Nephron progenitor cell (in vitro differentiated cells): ENCODE measurements around the gene DKKL1.

Experiments used
- DNase-seq: peaks from one replicate; pipeline ENCODE4 v3.0.0; 2021
- H3K27ac Mint-ChIP-seq: 2 replicates; pipeline ENCODE4 v1.8.0; 2021; ENCODE audit warnings: mild to moderate bottlenecking, moderate library complexity, mixed read lengths
- H3K27me3 Mint-ChIP-seq: 2 replicates; pipeline ENCODE4 v1.8.0; 2021; ENCODE audit warnings: mild to moderate bottlenecking, low read depth, mixed read lengths; ENCODE audit not compliant: poor library complexity
- H3K36me3 Mint-ChIP-seq: 2 replicates; pipeline ENCODE4 v1.8.0; 2021; ENCODE audit warnings: low read depth, mixed read lengths
- H3K4me1 Mint-ChIP-seq: 2 replicates; pipeline ENCODE4 v1.8.0; 2021; ENCODE audit warnings: mixed read lengths
- H3K4me3 Mint-ChIP-seq: 2 replicates; pipeline ENCODE4 v1.8.0; 2021; ENCODE audit warnings: mild to moderate bottlenecking, moderate library complexity, mixed read lengths
- H3K9me3 Mint-ChIP-seq: 2 replicates; pipeline ENCODE4 v1.8.0; 2021; ENCODE audit warnings: mild to moderate bottlenecking, moderate library complexity, mixed read lengths
- CTCF ChIP-seq: fragments of 200-600 bp; sonication (generic); IDR thresholded peaks from 2 replicates; pipeline ENCODE4 v1.5.0; 2021; ENCODE audit warnings: antibody characterized with exemption

Gene DKKL1

DNA sequence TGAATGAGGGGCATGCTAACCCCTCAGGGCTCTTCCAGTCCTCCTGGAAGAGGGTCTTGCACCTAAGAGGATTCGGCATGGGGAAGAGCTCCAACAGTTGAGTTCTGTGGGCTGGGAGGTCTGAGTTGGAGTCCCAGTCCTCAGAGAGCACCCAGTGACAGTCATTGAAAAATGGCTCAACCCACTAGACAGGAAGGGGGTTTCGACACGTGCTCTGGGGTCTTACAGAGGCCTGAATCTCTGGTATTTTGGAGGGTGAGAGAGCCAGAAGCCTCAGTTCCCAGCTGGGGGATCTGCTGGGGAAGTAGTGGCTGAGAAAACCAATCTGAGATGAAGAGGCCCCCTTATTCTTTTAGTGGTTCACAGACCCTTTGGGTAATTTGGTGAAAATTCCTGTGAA is 50.6 kb downstream of the DKKL1 start:
- H3K4me3 Mint-ChIP-seq = no peak overlapping the region
- no peak for TF ChIP-seq CTCF
- no peak for DNase-seq
- peaks cover 74% of the 10 kb centered on the region for H3K4me1 Mint-ChIP-seq
- H3K9me3 Mint-ChIP-seq = no peaks in the 10 kb centered on the region
- H3K27ac Mint-ChIP-seq = peak overlapping the region; percentile 45
- H3K36me3 Mint-ChIP-seq = no peaks in the 10 kb centered on the region
- peaks cover 22% of the 10 kb centered on the region for H3K27me3 Mint-ChIP-seq

DNA sequence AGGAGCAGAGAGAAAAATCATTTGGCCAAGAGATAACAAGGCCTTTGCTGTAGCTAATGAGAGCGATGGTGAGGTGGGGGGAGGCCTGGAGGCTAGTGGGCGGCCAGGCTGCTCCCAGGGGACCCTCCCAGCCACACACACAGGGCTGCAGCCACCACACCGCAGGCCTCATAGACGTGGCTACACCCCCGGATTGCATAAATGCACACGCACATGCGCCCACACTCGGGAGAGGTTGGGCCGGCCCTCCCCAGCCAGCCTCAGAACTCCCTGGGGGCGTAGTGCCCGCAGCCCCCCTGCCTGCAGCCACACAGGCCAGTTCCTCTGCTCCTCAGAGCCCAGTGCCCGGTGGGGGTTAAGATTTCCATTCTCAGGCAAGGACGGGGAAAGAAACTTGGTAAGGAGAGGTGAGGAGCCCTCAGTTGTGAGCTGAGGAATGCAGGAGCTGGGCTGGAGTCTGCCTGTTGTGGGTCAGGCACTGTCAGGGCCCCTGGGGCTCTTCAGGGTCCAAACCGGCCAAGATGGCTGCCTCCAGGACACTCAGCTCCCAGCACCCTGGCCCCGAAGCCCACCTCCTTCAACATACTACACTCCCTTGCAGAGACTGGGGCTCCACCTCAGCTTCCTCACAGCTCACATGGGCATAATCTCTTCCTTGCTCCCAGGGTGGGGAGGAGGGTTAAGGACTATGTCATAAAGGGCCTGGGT is 51.6 kb downstream of the DKKL1 start:
- no peak overlapping the region for H3K27ac Mint-ChIP-seq
- H3K36me3 Mint-ChIP-seq = no peaks in the 10 kb centered on the region
- H3K27me3 Mint-ChIP-seq = peaks cover 32% of the 10 kb centered on the region
- H3K4me1 Mint-ChIP-seq = peaks cover 74% of the 10 kb centered on the region
- TF ChIP-seq CTCF = no peak
- no peak for DNase-seq
- no peak overlapping the region for H3K4me3 Mint-ChIP-seq
- no peaks in the 10 kb centered on the region for H3K9me3 Mint-ChIP-seq

- no peak for DNase-seq
- H3K27ac Mint-ChIP-seq = no peak overlapping the region
- no peak for TF ChIP-seq CTCF
- H3K4me3 Mint-ChIP-seq = no peak overlapping the region
- H3K27me3 Mint-ChIP-seq = peaks cover 37% of the 10 kb centered on the region
- H3K4me1 Mint-ChIP-seq = peaks cover 79% of the 10 kb centered on the region
- no peaks in the 10 kb centered on the region for H3K36me3 Mint-ChIP-seq
- H3K9me3 Mint-ChIP-seq = no peaks in the 10 kb centered on the region
These were observed 52.1 kb downstream of the DKKL1 start for GRCh38 chr19:49415810-49416200.

GRCh38 chr19:49417088-49417487 is 53.4 kb downstream of the DKKL1 start:
- no peak overlapping the region for H3K27ac Mint-ChIP-seq
- no peak overlapping the region for H3K4me3 Mint-ChIP-seq
- no peak for DNase-seq
- H3K4me1 Mint-ChIP-seq = peaks cover 78% of the 10 kb centered on the region
- no peaks in the 10 kb centered on the region for H3K9me3 Mint-ChIP-seq
- H3K36me3 Mint-ChIP-seq = no peaks in the 10 kb centered on the region
- no peak for TF ChIP-seq CTCF
- peaks cover 50% of the 10 kb centered on the region for H3K27me3 Mint-ChIP-seq

GRCh38 chr19:49418511-49418910 is 54.8 kb downstream of the DKKL1 start:
- DNase-seq = no peak
- H3K9me3 Mint-ChIP-seq = no peaks in the 10 kb centered on the region
- no peak for TF ChIP-seq CTCF
- H3K27me3 Mint-ChIP-seq = peaks cover 64% of the 10 kb centered on the region
- peaks cover 73% of the 10 kb centered on the region for H3K4me1 Mint-ChIP-seq
- no peak overlapping the region for H3K4me3 Mint-ChIP-seq
- H3K36me3 Mint-ChIP-seq = no peaks in the 10 kb centered on the region
- no peak overlapping the region for H3K27ac Mint-ChIP-seq

DNA sequence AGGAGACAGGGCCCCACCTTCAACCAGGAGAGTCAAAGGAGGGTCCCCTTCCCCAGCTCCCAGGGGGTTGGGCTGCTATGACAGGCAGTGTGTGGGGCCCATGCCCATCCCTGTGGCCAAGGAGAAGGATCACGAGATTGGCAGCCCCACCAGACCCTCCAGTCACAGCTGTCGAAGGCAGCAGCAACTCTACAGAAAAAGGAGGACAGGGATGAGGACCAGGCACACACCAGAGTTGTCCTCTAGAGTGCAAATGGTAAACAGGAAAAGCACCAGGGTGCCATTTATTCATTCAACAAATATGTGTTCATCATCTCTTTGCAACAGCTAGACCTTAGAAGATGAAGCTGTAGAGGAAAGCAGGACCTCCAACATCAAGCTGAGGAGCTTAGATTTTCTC is 55.5 kb downstream of the DKKL1 start:
- H3K27me3 Mint-ChIP-seq = peaks cover 71% of the 10 kb centered on the region
- no peak for TF ChIP-seq CTCF

More for the DNA sequence above, 55.5 kb downstream of the DKKL1 start:
- Mint-ChIP-seq H3K27ac (no peak overlapping the region), H3K9me3 (no peaks in the 10 kb centered on the region), H3K4me1 (peaks cover 73% of the 10 kb centered on the region), H3K4me3 (no peak overlapping the region), H3K36me3 (no peaks in the 10 kb centered on the region)
- no peak for DNase-seq
